ENCODE measurements around the gene FAS.

The FAS gene

GRCh38 chr10:89043052-89043451 lies 52.5 kb downstream of the FAS start:
- no peak for DNase-seq

- no peak for DNase-seq
Measured at GRCh38 chr10:89047397-89047796, 56.8 kb downstream of the FAS start.

- no peak for DNase-seq
Measured at GRCh38 chr10:89051593-89051992, 61.0 kb downstream of the FAS start.

- DNase-seq: no peak
Measured at GRCh38 chr10:89053555-89053954, 63.0 kb downstream of the FAS start.

GRCh38 chr10:89055159-89055558 lies 64.6 kb downstream of the FAS start:
- DNase-seq: no peak

- no peak for DNase-seq
Measured at GRCh38 chr10:89062861-89063260, 72.3 kb downstream of the FAS start.

- no peak for DNase-seq
Measured at GRCh38 chr10:89063465-89063864, 72.9 kb downstream of the FAS start.

- no peak for DNase-seq
Measured at GRCh38 chr10:89064748-89065147, 74.2 kb downstream of the FAS start.

Data from cerebellar nuclear complex (tissue), 1 donor.